AG09309 (cell line): ENCODE results near the gene SLC12A6.
A peak's percentile ranks its signal among the peaks of the same experiment; 100 is the strongest.
"Not testable (repeated sequence)": the region's sequence is repeated elsewhere in the genome, so short reads cannot be mapped to it uniquely, and the experiment has no call there.

Source experiments
- DNase-seq: peaks from one replicate; pipeline ENCODE4 v3.0.0-alpha.2; 2010; ENCODE audit warnings: low read depth
- H3K4me3 ChIP-seq: 2 replicates; pipeline ENCODE4 v1.5.1; 2011; ENCODE audit warnings: mild to moderate bottlenecking, low read depth, low read length, moderate library complexity; ENCODE audit not compliant: control insufficient read depth
- TF ChIP-seq, protein P1 (sequence below): IDR thresholded peaks from 2 replicates; pipeline ENCODE4 v1.5.1; 2011; ENCODE audit warnings: mild to moderate bottlenecking, low read depth, low read length, inconsistent platforms; ENCODE audit not compliant: insufficient read depth, control insufficient read depth; ENCODE audit errors: missing control alignments

The SLC12A6 gene

GRCh38 chr15:34209421-34210282, 127.9 kb downstream of the SLC12A6 start, which contains the start of gene KATNBL1:
Gene KATNBL1 (minus strand): TSS chr15:34210096. CDS start chr15:34163676, 46,420 bp downstream.
- TF ChIP-seq, protein P1, sequence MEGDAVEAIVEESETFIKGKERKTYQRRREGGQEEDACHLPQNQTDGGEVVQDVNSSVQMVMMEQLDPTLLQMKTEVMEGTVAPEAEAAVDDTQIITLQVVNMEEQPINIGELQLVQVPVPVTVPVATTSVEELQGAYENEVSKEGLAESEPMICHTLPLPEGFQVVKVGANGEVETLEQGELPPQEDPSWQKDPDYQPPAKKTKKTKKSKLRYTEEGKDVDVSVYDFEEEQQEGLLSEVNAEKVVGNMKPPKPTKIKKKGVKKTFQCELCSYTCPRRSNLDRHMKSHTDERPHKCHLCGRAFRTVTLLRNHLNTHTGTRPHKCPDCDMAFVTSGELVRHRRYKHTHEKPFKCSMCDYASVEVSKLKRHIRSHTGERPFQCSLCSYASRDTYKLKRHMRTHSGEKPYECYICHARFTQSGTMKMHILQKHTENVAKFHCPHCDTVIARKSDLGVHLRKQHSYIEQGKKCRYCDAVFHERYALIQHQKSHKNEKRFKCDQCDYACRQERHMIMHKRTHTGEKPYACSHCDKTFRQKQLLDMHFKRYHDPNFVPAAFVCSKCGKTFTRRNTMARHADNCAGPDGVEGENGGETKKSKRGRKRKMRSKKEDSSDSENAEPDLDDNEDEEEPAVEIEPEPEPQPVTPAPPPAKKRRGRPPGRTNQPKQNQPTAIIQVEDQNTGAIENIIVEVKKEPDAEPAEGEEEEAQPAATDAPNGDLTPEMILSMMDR = peak; percentile 88
- H3K4me3 ChIP-seq = peak within 1 kb of the TSS; percentile 54
- peak; percentile 55 for DNase-seq

DNA sequence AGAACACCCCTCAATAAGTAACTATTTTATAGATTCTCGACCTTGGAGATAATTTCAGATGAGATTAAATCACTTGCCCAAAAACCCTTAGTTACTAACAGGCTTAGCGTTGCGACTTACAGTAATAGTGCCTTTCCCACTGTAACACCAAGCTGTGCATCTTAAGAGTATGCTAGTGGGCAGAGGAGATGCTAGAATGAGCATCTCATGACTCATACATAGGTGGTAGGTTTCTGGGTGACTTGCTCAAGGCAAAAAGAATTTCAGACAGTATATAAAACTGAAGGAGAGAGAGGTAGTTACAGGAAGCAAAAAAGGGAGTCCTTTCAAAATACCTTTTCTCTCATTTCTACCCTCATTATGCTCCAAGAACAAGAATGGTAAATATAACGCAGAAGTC, 131.6 kb downstream of the SLC12A6 start:
- no peak for DNase-seq
- H3K4me3 ChIP-seq = no peak overlapping the region
- TF ChIP-seq, protein P1 = no peak

GRCh38 chr15:34203936-34204335, 133.6 kb downstream of the SLC12A6 start:
- TF ChIP-seq, protein P1 = no peak
- no peak overlapping the region for H3K4me3 ChIP-seq
- DNase-seq = no peak

DNA sequence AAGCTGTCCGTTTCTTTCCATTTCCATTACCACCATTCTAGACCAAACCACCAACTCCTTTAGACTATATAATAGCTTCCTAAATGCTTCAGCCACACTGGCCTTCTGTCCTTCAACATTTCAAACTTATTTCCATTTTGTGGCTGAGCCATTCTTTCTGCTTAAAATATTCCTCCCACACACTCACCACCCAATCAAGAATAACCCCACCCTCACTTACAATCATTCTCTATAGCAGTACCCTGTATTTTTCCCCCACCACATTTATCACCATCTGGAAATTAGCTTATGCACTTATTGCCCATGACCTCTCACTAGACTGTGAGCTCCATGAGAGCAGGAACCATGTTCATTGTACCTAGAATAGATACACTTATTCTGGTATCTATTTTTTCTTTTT, 134.3 kb downstream of the SLC12A6 start:
- TF ChIP-seq, protein P1 = no peak

GRCh38 chr15:34193272-34193671, 144.3 kb downstream of the SLC12A6 start:
- DNase-seq, H3K4me3 ChIP-seq: not testable (repeated sequence)

More for the DNA sequence above, 134.3 kb downstream of the SLC12A6 start:
- H3K4me3 ChIP-seq = no peak overlapping the region
- no peak for DNase-seq

DNA sequence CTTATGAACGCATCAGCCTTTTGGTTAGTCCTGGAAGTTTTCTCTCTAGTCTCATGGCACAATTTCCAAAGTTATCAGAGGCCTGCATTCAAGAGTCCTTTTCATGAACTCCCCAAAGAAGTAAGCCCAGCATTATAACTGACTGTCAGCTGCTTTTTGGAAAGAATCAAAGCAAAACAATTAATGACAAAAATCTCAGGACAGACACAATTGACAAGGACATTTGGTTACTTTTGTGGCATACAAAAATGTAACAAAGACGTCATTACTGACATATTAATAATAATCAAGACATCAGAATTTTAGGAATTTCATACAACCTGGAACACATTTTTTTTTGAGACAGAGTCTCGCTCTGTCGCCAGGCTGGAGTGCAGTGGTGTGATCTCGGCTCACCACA, 148.9 kb downstream of the SLC12A6 start:
- TF ChIP-seq, protein P1 = no peak
- no peak for DNase-seq
- no peak overlapping the region for H3K4me3 ChIP-seq

DNA sequence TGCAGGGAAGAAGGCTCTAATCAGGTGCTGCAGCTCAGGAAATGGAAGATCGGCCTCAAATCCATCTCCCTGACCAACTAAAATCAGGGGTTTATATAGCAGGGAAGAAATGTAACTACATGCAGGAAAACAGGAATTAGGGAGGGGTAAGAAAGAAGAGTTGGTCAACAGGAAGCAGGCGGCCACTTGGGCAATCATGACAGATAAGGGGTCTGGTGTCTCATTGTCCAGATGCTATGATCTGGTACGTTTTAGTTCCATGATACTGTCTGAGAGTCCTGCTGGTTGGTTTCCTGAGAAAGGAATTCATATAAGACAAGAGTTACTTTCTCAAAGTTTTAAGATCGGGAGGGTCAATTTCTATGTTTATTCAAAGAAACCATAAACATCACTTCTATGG, 151.9 kb downstream of the SLC12A6 start:
- H3K4me3 ChIP-seq = no peak overlapping the region

More for the DNA sequence above, 151.9 kb downstream of the SLC12A6 start:
- TF ChIP-seq, protein P1 = no peak
- DNase-seq = no peak
